NOMO-1 treated with dmso at 0.1 percent for 144 hours (cell line): ENCODE results near the gene PFN3.
A peak's percentile ranks its signal among the peaks of the same experiment; 100 is the strongest.

Experiments
- DNase-seq: peaks from one replicate; lab custom pipeline; 2025; ENCODE audit not compliant: unreplicated experiment; lab: John Stamatoyannopoulos, UW

The PFN3 gene

GRCh38 chr5:177438468-177438867, 38.0 kb upstream of the PFN3 start:
- DNase-seq, result no peak

DNA sequence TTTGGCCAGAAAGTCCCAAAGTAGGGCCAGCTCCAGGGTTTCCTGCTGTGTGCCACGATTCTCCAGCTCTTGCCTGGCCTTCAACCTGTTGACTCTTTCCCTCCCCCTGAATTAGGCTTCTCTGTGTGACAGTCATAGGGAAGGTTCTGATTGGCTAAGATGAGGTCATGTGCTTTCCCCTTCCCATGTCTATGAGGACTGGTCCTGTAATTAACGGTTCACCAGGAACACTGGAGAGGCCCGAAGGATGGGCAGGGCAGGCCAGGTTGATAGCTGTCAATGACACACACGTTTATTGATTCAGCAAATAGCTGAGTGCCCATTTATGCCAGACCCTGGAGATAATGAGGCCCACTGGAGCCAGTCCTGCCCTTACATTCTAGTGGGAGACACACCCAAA, 37.2 kb upstream of the PFN3 start:
- no peak for DNase-seq

DNA sequence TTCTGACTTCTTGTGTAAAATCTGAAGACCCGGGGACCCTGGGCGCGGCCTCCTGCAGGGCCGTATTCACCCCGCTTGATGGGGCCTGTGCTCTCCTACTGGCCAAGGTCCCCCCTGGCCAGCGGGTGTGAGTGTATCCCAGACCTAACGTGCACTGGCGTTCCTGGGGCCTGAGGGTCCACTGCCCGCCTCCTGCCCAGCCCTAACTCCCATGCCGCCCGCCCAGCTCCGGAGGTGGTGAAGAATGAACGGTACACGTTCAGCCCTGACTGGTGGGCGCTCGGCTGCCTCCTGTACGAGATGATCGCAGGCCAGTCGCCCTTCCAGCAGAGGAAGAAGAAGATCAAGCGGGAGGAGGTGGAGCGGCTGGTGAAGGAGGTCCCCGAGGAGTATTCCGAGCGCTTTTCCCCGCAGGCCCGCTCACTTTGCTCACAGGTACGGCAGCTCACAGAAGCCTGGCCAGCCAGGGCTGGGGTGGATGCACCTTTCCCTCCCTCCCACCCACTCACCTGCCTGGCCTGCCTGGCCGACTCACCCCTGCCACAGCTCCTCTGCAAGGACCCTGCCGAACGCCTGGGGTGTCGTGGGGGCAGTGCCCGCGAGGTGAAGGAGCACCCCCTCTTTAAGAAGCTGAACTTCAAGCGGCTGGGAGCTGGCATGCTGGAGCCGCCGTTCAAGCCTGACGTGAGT, 35.5 kb upstream of the PFN3 start:
- DNase-seq, result no peak

DNA sequence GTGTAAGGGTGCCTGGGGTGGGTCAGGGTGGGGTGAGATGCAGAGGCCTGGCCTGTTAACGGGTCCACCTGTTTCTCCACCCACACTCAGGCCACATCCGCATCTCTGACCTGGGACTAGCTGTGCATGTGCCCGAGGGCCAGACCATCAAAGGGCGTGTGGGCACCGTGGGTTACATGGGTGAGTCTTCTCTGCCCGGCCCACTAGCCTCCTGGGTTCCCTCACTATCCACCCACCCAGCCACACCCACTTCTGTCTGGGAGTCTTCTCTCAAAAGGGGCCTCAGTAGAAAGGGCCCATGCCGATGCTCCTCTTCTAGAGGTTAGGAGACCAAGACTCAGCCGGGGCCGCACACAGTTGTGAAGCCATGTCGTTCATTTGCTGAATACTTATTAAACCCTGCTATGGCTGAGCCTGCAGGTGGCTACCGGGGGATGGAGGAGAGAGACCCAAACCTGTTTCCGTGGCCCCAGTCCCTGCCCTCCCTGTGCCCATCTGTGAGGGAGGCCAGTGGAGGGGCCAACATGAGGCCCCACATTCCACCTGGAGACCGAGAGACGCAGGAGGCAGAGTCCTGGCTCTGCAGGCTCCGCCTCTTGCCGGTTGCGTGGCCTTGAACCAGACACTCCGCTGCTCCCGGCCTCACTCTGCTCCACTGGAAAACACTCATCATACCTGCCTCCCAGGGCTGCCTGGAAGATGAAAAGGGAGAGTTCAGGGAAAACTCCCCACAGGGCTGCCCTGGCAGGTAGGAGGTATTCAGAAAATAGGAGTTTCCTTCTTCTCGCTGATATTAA, 34.7 kb upstream of the PFN3 start:
- DNase-seq, result no peak

DNA sequence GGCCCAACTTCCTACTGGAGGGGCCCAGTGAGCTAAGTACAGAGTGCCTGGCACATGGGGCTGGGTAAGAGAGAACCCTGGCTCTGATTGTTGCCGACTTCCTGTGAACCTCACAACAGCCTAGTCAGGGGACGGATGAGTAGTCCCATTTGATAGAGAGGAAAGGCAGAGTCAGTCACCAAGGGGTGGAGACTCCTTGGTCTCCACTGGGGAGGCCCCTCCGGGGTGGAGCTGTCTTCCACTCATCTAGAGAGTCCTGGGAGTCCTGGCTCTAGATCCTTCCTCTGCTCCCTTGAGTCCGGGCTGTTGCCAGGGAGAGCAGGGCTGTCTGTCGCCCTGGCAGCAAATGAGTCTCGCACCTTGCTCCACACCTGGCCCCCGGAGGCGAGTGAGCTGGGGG, 34.0 kb upstream of the PFN3 start:
- DNase-seq, result no peak

DNA sequence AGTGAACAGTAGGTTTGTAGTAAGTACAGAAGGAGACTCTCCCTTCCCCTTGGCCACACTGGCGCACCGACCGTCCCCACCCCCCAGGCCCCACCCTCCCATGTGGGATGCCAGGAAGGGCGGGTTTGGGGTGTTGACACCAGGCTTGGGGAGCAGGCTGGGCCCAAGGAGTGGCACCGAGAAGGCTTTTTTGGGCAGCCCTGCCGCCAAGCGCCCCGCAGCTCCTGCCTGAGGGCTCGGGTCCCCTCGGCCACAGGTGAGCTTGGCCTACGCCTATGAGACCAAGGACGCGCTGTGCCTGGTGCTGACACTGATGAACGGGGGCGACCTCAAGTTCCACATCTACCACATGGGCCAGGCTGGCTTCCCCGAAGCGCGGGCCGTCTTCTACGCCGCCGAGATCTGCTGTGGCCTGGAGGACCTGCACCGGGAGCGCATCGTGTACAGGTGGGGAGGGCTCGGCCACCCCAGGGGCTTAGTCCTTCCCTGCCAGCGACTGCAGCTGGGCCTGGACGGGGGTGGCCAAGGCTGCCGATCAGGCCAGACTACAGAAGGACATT, 33.3 kb upstream of the PFN3 start:
- DNase-seq, result no peak

- no peak for DNase-seq
Measured at GRCh38 chr5:177432839-177433657, 32.6 kb upstream of the PFN3 start.

- DNase-seq, result no peak
Measured at GRCh38 chr5:177432143-177432838, 31.8 kb upstream of the PFN3 start.

GRCh38 chr5:177431317-177432142, 31.1 kb upstream of the PFN3 start:
- DNase-seq, result peak; percentile 38

- no peak for DNase-seq
Measured at GRCh38 chr5:177430972-177431316, 30.5 kb upstream of the PFN3 start.

DNA sequence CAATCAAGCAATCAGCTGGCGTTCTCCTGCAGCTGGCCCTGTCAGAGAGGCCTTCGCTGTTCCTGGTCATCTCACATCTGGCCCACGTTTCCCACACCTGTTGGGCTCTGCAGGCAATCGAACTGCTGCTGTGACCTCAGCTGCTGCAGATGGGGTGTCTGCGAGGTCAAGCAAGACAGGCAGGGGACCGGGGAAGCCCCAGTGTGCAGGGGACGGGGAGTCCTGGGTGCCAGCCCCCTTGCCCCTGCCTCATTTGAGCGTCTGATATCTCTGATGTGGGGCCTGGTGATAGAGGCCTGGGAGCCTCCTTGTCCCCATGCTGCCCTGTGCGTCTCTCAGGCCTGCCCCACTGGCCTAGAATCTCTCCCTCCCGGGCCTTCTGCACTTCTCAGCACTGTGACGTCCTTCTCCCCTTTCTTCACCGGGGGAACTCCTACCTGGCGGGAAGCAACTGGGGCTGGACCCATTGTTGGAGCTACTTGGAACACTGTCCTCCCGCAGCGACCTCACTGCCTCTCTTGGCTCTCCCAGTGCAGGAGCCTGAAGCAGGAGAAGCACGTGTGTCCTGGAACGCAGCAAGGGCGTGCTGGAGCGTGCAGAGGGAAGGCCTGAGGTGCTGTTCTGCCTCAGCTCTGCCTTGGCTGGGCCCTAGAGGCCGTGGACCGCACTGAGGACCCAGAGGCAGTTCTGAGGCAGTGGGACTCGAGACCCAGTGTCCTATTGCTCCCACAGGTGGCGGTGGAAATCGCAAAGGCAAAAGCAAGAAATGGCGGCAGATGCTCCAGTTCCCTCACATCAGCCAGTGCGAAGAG, 29.9 kb upstream of the PFN3 start:
- DNase-seq, result no peak

GRCh38 chr5:177429248-177430040, 29.0 kb upstream of the PFN3 start:
- DNase-seq, result peak; percentile 99

GRCh38 chr5:177428574-177429217, 28.2 kb upstream of the PFN3 start:
- no peak for DNase-seq

DNA sequence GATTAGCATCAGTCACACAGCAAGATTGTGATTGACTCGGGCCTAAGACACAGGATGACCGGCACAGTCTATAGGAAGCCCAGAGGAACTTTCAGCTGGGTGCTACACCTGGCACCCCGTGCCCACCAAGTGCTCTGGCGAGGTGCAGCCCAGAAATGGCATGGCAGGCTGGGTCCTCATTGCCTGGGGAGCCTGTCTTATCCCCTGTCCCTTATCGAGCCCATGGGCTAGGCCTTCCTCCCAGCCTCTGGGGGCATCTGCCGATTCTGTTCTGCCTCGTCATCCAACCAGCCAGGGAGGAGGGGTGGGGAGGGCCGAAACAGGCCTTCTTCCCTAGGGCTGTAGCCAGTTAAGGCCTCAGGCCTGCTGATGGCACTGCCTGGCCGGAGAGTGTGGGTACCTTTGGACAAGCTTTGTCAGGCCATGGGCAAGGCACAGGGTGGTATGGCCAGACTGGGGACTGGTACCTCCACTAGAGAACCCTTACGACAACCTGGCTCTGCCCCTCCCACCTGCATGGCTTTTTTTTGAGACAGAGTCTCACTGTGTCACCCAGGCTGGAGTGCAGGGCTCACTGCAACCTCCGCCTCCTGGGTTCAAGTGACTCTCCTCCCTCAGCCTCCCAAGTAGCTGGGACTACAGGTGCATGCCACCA, 27.6 kb upstream of the PFN3 start:
- DNase-seq, result peak; percentile 44

DNA sequence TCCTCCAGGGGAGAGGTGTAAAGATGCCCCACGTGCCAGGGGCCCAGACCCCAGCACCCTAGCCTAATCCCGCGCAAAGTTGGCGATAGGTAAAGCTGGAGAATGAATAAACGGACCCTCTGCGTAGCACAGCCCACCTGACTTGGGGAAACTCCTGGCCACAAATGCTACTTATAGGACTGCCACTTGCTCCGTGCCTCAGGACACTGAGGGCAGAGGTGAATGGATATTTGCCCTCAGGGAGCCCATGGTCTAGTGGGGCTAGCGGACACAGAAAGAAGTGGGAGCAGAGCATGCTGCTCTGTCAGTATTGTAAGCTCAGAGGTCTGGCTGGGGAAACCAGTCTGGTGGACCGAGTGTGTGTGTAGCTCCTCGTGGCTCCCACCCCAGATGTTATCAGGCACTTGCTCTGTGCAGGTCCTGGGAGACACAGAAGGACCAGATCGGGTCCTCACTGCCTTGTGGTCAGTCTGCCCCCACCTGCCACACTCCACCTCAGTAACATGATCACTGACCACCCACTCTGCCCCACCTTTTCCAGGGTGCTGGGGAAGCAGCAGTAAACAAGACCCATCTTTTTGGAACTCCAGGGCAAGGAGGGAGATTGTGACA, 26.9 kb upstream of the PFN3 start:
- DNase-seq, result no peak

GRCh38 chr5:177426566-177427210, 26.2 kb upstream of the PFN3 start, which contains the start of gene GRK6:
Gene GRK6 (plus strand): TSS chr5:177426676. CDS start chr5:177426846, 170 bp downstream.
- no peak for DNase-seq
